ENCODE data around the gene UCK2. TPM values are rescaled to one million over a fixed set of nuclear protein-coding genes. Genes with fewer than 3 reads are reported as not detected.

Gene UCK2
- total RNA-seq, 1 donor, result 74.2 TPM

- H3K4me3 ChIP-seq (ENCODE audit: insufficient read depth, low read length), result no peak overlapping the region
- no peak overlapping the region for H3K4me2 ChIP-seq (ENCODE audit: insufficient read depth, low read length)
- no peaks in the 10 kb centered on the region for H3K27me3 ChIP-seq (ENCODE audit: insufficient read depth, low read length)
- TF ChIP-seq, protein P1, sequence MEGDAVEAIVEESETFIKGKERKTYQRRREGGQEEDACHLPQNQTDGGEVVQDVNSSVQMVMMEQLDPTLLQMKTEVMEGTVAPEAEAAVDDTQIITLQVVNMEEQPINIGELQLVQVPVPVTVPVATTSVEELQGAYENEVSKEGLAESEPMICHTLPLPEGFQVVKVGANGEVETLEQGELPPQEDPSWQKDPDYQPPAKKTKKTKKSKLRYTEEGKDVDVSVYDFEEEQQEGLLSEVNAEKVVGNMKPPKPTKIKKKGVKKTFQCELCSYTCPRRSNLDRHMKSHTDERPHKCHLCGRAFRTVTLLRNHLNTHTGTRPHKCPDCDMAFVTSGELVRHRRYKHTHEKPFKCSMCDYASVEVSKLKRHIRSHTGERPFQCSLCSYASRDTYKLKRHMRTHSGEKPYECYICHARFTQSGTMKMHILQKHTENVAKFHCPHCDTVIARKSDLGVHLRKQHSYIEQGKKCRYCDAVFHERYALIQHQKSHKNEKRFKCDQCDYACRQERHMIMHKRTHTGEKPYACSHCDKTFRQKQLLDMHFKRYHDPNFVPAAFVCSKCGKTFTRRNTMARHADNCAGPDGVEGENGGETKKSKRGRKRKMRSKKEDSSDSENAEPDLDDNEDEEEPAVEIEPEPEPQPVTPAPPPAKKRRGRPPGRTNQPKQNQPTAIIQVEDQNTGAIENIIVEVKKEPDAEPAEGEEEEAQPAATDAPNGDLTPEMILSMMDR (IDR thresholded peaks at IDR 0.05; ENCODE audit: extremely low read depth, low read depth, low read length), result no peak
- no peaks in the 10 kb centered on the region for H4K20me1 ChIP-seq (ENCODE audit: insufficient read depth, low read length)
- no peaks in the 10 kb centered on the region for H3K36me3 ChIP-seq (ENCODE audit: insufficient read depth, low read length)
- no peak overlapping the region for H3K27ac ChIP-seq (ENCODE audit: low read depth, low read length)
- H3K4me1 ChIP-seq (ENCODE audit: insufficient read depth, low read length), result peaks cover 3% of the 10 kb centered on the region
- H2AFZ ChIP-seq (ENCODE audit: low read length), result peak overlapping the region; percentile 45
- no peaks in the 10 kb centered on the region for H3K9me3 ChIP-seq (ENCODE audit: low read depth, low read length)
- peak; percentile 82 for DNase-seq (ENCODE audit: insufficient read length, low spot score, missing footprints)
- H3K79me2 ChIP-seq (ENCODE audit: insufficient read depth, low read length), result no peaks in the 10 kb centered on the region
These were observed 11.7 kb upstream of the UCK2 start for GRCh38 chr1:165815725-165816124.

DNA sequence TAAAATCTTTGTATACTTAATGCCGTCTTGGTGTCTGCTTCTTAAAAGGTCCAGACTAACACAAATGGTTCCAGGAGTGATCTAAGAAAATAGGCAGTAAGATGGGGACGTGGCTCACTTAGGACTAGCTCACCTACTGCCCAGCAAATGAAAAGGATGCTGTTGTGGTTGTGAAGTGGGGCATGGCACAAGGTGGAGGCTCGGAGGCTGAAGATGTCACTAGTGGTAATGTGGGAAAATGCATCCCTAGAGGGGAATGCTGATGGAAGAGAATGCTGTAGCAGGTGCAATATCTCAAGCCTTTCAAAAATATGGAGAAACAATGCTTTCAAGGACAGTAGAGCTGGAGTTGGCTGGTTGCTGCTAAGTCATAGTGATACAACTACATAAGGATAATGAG lies 11.3 kb upstream of the UCK2 start:
- H3K36me3 ChIP-seq (ENCODE audit: insufficient read depth, low read length), result no peaks in the 10 kb centered on the region

DNA sequence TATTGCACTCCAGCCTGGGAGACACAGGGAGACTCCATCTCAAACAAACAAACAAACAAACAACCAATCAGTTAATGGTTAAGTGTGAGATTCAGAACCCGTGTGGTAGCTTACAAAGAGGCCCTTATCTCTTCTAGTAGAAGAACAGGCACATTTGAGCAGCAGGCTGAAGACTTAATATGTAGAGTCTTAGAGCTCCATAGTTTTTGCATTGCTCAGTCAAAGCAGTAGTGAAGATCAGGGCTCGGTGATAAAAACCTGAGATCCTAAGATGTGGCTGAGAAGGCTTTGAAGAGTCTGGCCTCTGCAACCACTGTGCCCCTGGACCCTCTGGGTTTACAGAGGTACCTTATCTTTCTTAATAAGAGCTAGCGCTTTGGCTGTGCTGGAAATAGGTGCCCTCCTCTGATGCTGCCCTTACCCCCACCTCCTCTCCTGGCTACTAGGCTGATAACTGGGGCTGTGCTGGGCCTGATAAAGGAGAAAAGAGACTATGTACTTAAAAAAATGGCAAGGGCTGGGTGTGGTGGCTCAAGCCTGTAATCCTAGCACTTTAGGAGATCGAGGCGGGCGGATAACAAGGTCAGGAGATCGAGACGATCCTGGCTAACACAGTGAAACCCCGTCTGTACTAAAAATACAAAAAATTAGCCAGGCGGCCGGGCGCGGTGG lies 10.5 kb upstream of the UCK2 start:
- H2AFZ ChIP-seq (ENCODE audit: low read length), result no peak overlapping the region
- H3K4me1 ChIP-seq (ENCODE audit: insufficient read depth, low read length), result peaks cover 3% of the 10 kb centered on the region
- no peaks in the 10 kb centered on the region for H4K20me1 ChIP-seq (ENCODE audit: insufficient read depth, low read length)
- no peaks in the 10 kb centered on the region for H3K79me2 ChIP-seq (ENCODE audit: insufficient read depth, low read length)
- no peaks in the 10 kb centered on the region for H3K36me3 ChIP-seq (ENCODE audit: insufficient read depth, low read length)
- DNase-seq (ENCODE audit: insufficient read length, low spot score, missing footprints), result peak; percentile 19
- H3K4me2 ChIP-seq (ENCODE audit: insufficient read depth, low read length), result no peak overlapping the region
- no peak overlapping the region for H3K27ac ChIP-seq (ENCODE audit: low read depth, low read length)
- H3K27me3 ChIP-seq (ENCODE audit: insufficient read depth, low read length), result no peaks in the 10 kb centered on the region
- no peaks in the 10 kb centered on the region for H3K9me3 ChIP-seq (ENCODE audit: low read depth, low read length)
- TF ChIP-seq, protein P1 (IDR thresholded peaks at IDR 0.05; ENCODE audit: extremely low read depth, low read depth, low read length), result no peak
- no peak overlapping the region for H3K4me3 ChIP-seq (ENCODE audit: insufficient read depth, low read length)

More for the DNA sequence above, 11.3 kb upstream of the UCK2 start:
- Histone ChIP-seq H3K27ac (ENCODE audit: low read depth, low read length) (no peak overlapping the region), H3K79me2 (ENCODE audit: insufficient read depth, low read length) (no peaks in the 10 kb centered on the region), H4K20me1 (ENCODE audit: insufficient read depth, low read length) (no peaks in the 10 kb centered on the region), H2AFZ (ENCODE audit: low read length) (no peak overlapping the region), H3K4me2 (ENCODE audit: insufficient read depth, low read length) (no peak overlapping the region), H3K27me3 (ENCODE audit: insufficient read depth, low read length) (no peaks in the 10 kb centered on the region), H3K4me1 (ENCODE audit: insufficient read depth, low read length) (peaks cover 3% of the 10 kb centered on the region), H3K4me3 (ENCODE audit: insufficient read depth, low read length) (no peak overlapping the region), H3K9me3 (ENCODE audit: low read depth, low read length) (no peaks in the 10 kb centered on the region)
- TF ChIP-seq, protein P1 (IDR thresholded peaks at IDR 0.05; ENCODE audit: extremely low read depth, low read depth, low read length), result no peak
- DNase-seq (ENCODE audit: insufficient read length, low spot score, missing footprints), result peak; percentile 10

DNA sequence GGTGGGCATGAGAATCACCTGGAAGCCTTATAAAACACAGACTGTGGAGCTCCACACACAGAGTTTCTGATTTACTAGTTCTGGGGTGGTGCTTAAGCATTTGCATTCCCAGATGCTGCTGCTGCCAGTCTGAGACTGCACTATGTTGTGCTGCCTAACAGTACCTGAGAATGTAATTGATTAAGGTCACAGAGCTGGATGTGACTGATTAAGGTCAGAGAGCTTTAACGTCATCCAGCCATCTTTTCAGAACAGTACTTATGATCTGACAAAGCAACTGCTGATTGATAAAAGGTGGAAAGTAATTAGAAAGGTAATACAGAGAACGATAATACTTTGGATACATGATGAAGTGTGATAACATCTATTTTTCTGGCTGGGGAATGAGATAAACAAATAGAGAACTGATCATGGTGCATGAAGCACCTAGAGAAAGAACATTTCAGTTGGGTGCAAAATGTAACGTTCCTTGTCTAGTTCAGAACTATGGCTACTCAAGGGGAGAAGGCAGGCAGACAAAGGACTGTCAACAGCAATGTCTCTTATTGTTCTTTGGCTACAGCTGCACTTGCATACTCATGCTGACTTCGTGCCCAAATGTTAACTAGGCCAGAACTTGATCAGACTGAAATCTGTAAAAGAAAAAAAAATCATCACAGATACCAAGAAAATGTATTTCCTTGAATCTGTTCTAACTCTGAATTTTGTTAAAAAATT lies 3.7 kb upstream of the UCK2 start:
- Histone ChIP-seq H3K4me1 (ENCODE audit: insufficient read depth, low read length) (peaks cover 11% of the 10 kb centered on the region), H3K36me3 (ENCODE audit: insufficient read depth, low read length) (no peaks in the 10 kb centered on the region), H3K27me3 (ENCODE audit: insufficient read depth, low read length) (no peaks in the 10 kb centered on the region), H3K9me3 (ENCODE audit: low read depth, low read length) (no peaks in the 10 kb centered on the region), H3K79me2 (ENCODE audit: insufficient read depth, low read length) (peaks cover 8% of the 10 kb centered on the region), H2AFZ (ENCODE audit: low read length) (peak overlapping the region; percentile 40), H4K20me1 (ENCODE audit: insufficient read depth, low read length) (no peaks in the 10 kb centered on the region), H3K27ac (ENCODE audit: low read depth, low read length) (no peak overlapping the region), H3K4me2 (ENCODE audit: insufficient read depth, low read length) (no peak overlapping the region), H3K4me3 (ENCODE audit: insufficient read depth, low read length) (no peak overlapping the region)
- TF ChIP-seq, protein P1 (IDR thresholded peaks at IDR 0.05; ENCODE audit: extremely low read depth, low read depth, low read length), result no peak
- DNase-seq (ENCODE audit: insufficient read length, low spot score, missing footprints), result no peak

All from osteoblast (primary cell).